ENCODE data around the gene PLEKHA5. TPM values are rescaled to one million over a fixed set of nuclear protein-coding genes. Genes with fewer than 3 reads are reported as not detected.

Gene PLEKHA5
- total and polyA plus RNA-seq, 7 donors, result 0.52 to 3.3 (median 0.80) TPM

GRCh38 chr12:19154686-19155085, 25.2 kb downstream of the PLEKHA5 start:
- 40 to 43% (median 42%) methylated on average over 2 of the region's 2 CpGs for WGBS, 3 donors
- Histone ChIP-seq H3K27me3 (ENCODE audit: insufficient read depth in 3 of 3, low read length in 2 of 3) (no peaks in the 10 kb centered on the region), H3K9me3 (no peaks in the 10 kb centered on the region), H3K4me3 (no peak overlapping the region), H3K36me3 (ENCODE audit: insufficient read depth in 1 of 2, low read depth in 1 of 2) (no peaks in the 10 kb centered on the region), H3K4me1 (no peaks in the 10 kb centered on the region), H3K27ac (no peak overlapping the region)
- ATAC-seq (no peak), DNase-seq (no peak)
- intact Hi-C loops (cut with DNase I), result no loop called here
- TF ChIP-seq CTCF (IDR thresholded peaks at IDR 0.05), result no peak

- intact Hi-C loops (cut with DNase I), result no loop called here
- 61 to 70% (median 64%) methylated on average over 5 of the region's 5 CpGs for WGBS, 3 donors
- DNase-seq (no peak), ATAC-seq (no peak)
- Histone ChIP-seq H3K27ac (no peak overlapping the region), H3K36me3 (ENCODE audit: insufficient read depth in 1 of 2, low read depth in 1 of 2) (no peaks in the 10 kb centered on the region), H3K27me3 (ENCODE audit: insufficient read depth in 3 of 3, low read length in 2 of 3) (no peaks in the 10 kb centered on the region), H3K4me1 (no peaks in the 10 kb centered on the region), H3K9me3 (no peaks in the 10 kb centered on the region), H3K4me3 (no peak overlapping the region)
- no peak for TF ChIP-seq CTCF (IDR thresholded peaks at IDR 0.05)
Measured at GRCh38 chr12:19155981-19156734, 26.6 kb downstream of the PLEKHA5 start.

GRCh38 chr12:19158923-19159322, 29.4 kb downstream of the PLEKHA5 start:
- H3K27ac ChIP-seq, result no peak overlapping the region

GRCh38 chr12:19161216-19161615, 31.7 kb downstream of the PLEKHA5 start:
- H3K27me3 ChIP-seq (ENCODE audit: insufficient read depth in 3 of 3, low read length in 2 of 3), result no peaks in the 10 kb centered on the region
- H3K9me3 ChIP-seq, result no peaks in the 10 kb centered on the region
- H3K36me3 ChIP-seq (ENCODE audit: insufficient read depth in 1 of 2, low read depth in 1 of 2), result no peaks in the 10 kb centered on the region
- no peaks in the 10 kb centered on the region for H3K4me1 ChIP-seq
- TF ChIP-seq CTCF (IDR thresholded peaks at IDR 0.05), result no peak
- 98% methylated on average over 5 of the region's 5 CpGs for WGBS, 3 donors
- intact Hi-C loops (cut with DNase I), result no loop called here
- no peak overlapping the region for H3K4me3 ChIP-seq
- DNase-seq (no peak), ATAC-seq (no peak)
- H3K27ac ChIP-seq, result no peak overlapping the region

More at GRCh38 chr12:19158923-19159322, 29.4 kb downstream of the PLEKHA5 start:
- intact Hi-C loops (cut with DNase I), result no loop called here
- Histone ChIP-seq H3K4me1 (no peaks in the 10 kb centered on the region), H3K27me3 (ENCODE audit: insufficient read depth in 3 of 3, low read length in 2 of 3) (no peaks in the 10 kb centered on the region), H3K9me3 (no peaks in the 10 kb centered on the region), H3K36me3 (ENCODE audit: insufficient read depth in 1 of 2, low read depth in 1 of 2) (no peaks in the 10 kb centered on the region), H3K4me3 (no peak overlapping the region)
- no peak for TF ChIP-seq CTCF (IDR thresholded peaks at IDR 0.05)
- DNase-seq, result no peak
- 21 to 30% (median 25%) methylated on average over 1 of the region's 1 CpG for WGBS, 3 donors
- no peak for ATAC-seq

GRCh38 chr12:19165451-19165850, 35.9 kb downstream of the PLEKHA5 start:
- H3K9me3 ChIP-seq, result no peaks in the 10 kb centered on the region
- no peak for ATAC-seq
- no peaks in the 10 kb centered on the region for H3K36me3 ChIP-seq (ENCODE audit: insufficient read depth in 1 of 2, low read depth in 1 of 2)
- TF ChIP-seq CTCF (IDR thresholded peaks at IDR 0.05), result no peak
- intact Hi-C loops (cut with DNase I), result no loop called here
- WGBS, 3 donors, result 89 to 98% (median 98%) methylated on average over 2 of the region's 2 CpGs
- DNase-seq, result no peak
- no peak overlapping the region for H3K4me3 ChIP-seq
- no peaks in the 10 kb centered on the region for H3K27me3 ChIP-seq (ENCODE audit: insufficient read depth in 3 of 3, low read length in 2 of 3)
- H3K27ac ChIP-seq, result no peak overlapping the region
- H3K4me1 ChIP-seq, result no peaks in the 10 kb centered on the region
